ENCODE measurements around the gene TCF19.

- TF ChIP-seq CTCF (IDR thresholded peaks at IDR 0.05) = no peak
- no peak for TF ChIP-seq EP300 (IDR thresholded peaks at IDR 0.05)
- TF ChIP-seq POLR2A (IDR thresholded peaks at IDR 0.05) = no peak
These were observed 47.2 kb downstream of the TCF19 start for GRCh38 chr6:31205638-31206037.

Data from stomach (tissue), 4 donors.